HCT116 (cell line): ENCODE results near the gene REEP3. TPM values are rescaled to one million over a fixed set of nuclear protein-coding genes. Genes with fewer than 3 reads are reported as not detected.

ENCODE experiments used
- ATAC-seq: fragments of 200-7000 bp; cut with Tn5 transposase; 2 replicates; pipeline ENCODE4 v1.9.1; 2020; ENCODE audit warnings: mild to moderate bottlenecking, moderate library complexity
- BruUV-seq: library from RNA; stranded (reverse); fragments of 400-500 nt; replicated peaks from 2 replicates; lab custom pipeline; 2021; lab: Mats Ljungman, UMichigan
- CTCF ChIA-PET: fragments of 300-600 bp; sonication (Branson Sonifier 250); formaldehyde crosslinking; loops from one replicate; lab custom pipeline; 2021; ENCODE audit warnings: antibody characterized with exemption; lab: Charles Lee
- POLR2A ChIA-PET: fragments of 300-600, 350-600 bp; sonication (Branson Sonifier 250); formaldehyde crosslinking; loops from one replicate; lab custom pipeline; 2021; ENCODE audit warnings: antibody characterized with exemption; lab: Charles Lee
- RAD21 ChIA-PET, 2 experiments: fragments of 300-600 bp; sonication (Branson Sonifier 250); formaldehyde crosslinking; loops; one replicate each; lab custom pipeline; 2023; ENCODE audit warnings: low total read pairs in 2 of 2; ENCODE audit not compliant: uncharacterized antibody in 2 of 2, unreplicated experiment in 2 of 2, low non-redundant PET in 1 of 2; lab: Charles Lee
- DNase-seq: peaks from one replicate; pipeline ENCODE4 v3.0.0-alpha.2; 2010; ENCODE audit warnings: low read depth, low spot score
- H2AFZ ChIP-seq: fragments of 200-600 bp; shearing (Covaris generic), sonication (generic); 2 replicates; pipeline ENCODE4 v1.6.1; 2017; ENCODE audit warnings: low read depth, mixed run types, mixed read lengths, antibody characterized with exemption, low read length; ENCODE audit not compliant: poor library complexity, severe bottlenecking
- H3K27ac ChIP-seq: 2 replicates; pipeline ENCODE4 v1.5.1; 2012; ENCODE audit warnings: low read depth, low read length
- H3K27me3 ChIP-seq: fragments of 200-600 bp; sonication (generic); 2 replicates; pipeline ENCODE4 v1.6.1; 2016; ENCODE audit warnings: mixed run types, low read length, mixed read lengths; ENCODE audit not compliant: insufficient read depth
- H3K36me3 ChIP-seq, 2 experiments: fragments of 200-500 bp in 1 of 2; fragments of 200-600 bp in 1 of 2; sonication (Bioruptor generic) in 1 of 2; sonication (generic) in 1 of 2; 2 replicates each; pipeline versions ENCODE4 v1.5.1 to v1.6.1; 2014 to 2016; ENCODE audit warnings: low read length in 2 of 2, inconsistent platforms in 1 of 2, mixed read lengths in 1 of 2, mixed run types in 1 of 2; ENCODE audit not compliant: insufficient read depth in 2 of 2, control insufficient read depth in 1 of 2
- H3K4me1 ChIP-seq, 2 experiments: fragments of 200-600 bp in 1 of 2; sonication (generic) in 1 of 2; 2 replicates each; pipeline versions ENCODE4 v1.5.1 to v1.6.1; 2012 to 2017; ENCODE audit warnings: low read length in 2 of 2, inconsistent platforms in 1 of 2, mild to moderate bottlenecking in 1 of 2, mixed read lengths in 1 of 2, mixed run types in 1 of 2, moderate library complexity in 1 of 2; ENCODE audit not compliant: insufficient read depth in 2 of 2, control insufficient read depth in 1 of 2
- H3K4me2 ChIP-seq: fragments of 200-600 bp; sonication (generic); 2 replicates; pipeline ENCODE4 v1.6.1; 2017; ENCODE audit warnings: mixed run types, low read length, mixed read lengths
- H3K4me3 ChIP-seq, 2 experiments: fragments of 200-600 bp in 1 of 2; sonication (generic) in 1 of 2; replicated peaks in 1 of 2; 2 replicates each; pipeline ENCODE4 v1.5.1; 2011 to 2016; ENCODE audit warnings: low read length in 2 of 2, control low read depth in 1 of 2, low read depth in 1 of 2, mild to moderate bottlenecking in 1 of 2, mixed read lengths in 1 of 2, mixed run types in 1 of 2
- H3K79me2 ChIP-seq: fragments of 200-600 bp; sonication (generic); 2 replicates; pipeline ENCODE4 v1.6.1; 2017; ENCODE audit warnings: mild to moderate bottlenecking, mixed run types, low read length, moderate library complexity, mixed read lengths; ENCODE audit not compliant: insufficient read depth
- H3K9ac ChIP-seq: fragments of 200-600 bp; sonication (generic); 2 replicates; pipeline ENCODE4 v1.6.1; 2016; ENCODE audit warnings: low read length, mixed read lengths
- H3K9me2 ChIP-seq: fragments of 200-600 bp; sonication (generic), shearing (Covaris generic); 2 replicates; pipeline ENCODE4 v1.6.1; 2017; ENCODE audit warnings: mixed run types, mild to moderate bottlenecking, moderate library complexity; ENCODE audit not compliant: insufficient read depth
- H3K9me3 ChIP-seq, 2 experiments: fragments of 200-500 bp in 1 of 2; fragments of 200-600 bp in 1 of 2; sonication (Bioruptor generic) in 1 of 2; sonication (generic) in 1 of 2; 2 replicates each; pipeline ENCODE4 v1.6.1; 2014 to 2017; ENCODE audit warnings: low read length in 2 of 2, mixed read lengths in 2 of 2, inconsistent platforms in 1 of 2, low read depth in 1 of 2, mild to moderate bottlenecking in 1 of 2, mixed run types in 1 of 2, moderate library complexity in 1 of 2; ENCODE audit not compliant: control insufficient read depth in 1 of 2, insufficient read depth in 1 of 2
- H4K20me1 ChIP-seq: fragments of 200-600 bp; sonication (generic), shearing (Covaris generic); 2 replicates; pipeline ENCODE4 v1.6.1; 2017; ENCODE audit warnings: mixed run types, mild to moderate bottlenecking, moderate library complexity; ENCODE audit not compliant: insufficient read depth
- CBX3 ChIP-seq: IDR thresholded peaks from 2 replicates; pipeline ENCODE4 v1.6.1; 2012; ENCODE audit warnings: low read depth
- CEBPB ChIP-seq: IDR thresholded peaks from 2 replicates; pipeline ENCODE4 v1.6.1; 2012; ENCODE audit warnings: low read depth
- EGR1 ChIP-seq: IDR thresholded peaks from 2 replicates; pipeline ENCODE4 v1.6.1; 2012; ENCODE audit warnings: low read depth
- FOSL1 ChIP-seq: IDR thresholded peaks from 2 replicates; pipeline ENCODE4 v1.6.1; 2012; ENCODE audit warnings: low read depth
- JUND ChIP-seq: IDR thresholded peaks from 2 replicates; pipeline ENCODE4 v1.6.1; 2012
- POLR2AphosphoS5 ChIP-seq: IDR thresholded peaks from 2 replicates; pipeline ENCODE4 v1.6.1; 2011; ENCODE audit warnings: mild to moderate bottlenecking, low read depth, low read length, moderate library complexity
- RAD21 ChIP-seq: IDR thresholded peaks from 2 replicates; pipeline ENCODE4 v1.6.1; 2012; ENCODE audit warnings: low read depth, mild to moderate bottlenecking
- SIN3A ChIP-seq: IDR thresholded peaks from 2 replicates; pipeline ENCODE4 v1.6.1; 2012; ENCODE audit warnings: low read depth
- SP1 ChIP-seq: IDR thresholded peaks from 2 replicates; pipeline ENCODE4 v1.6.1; 2012; ENCODE audit warnings: low read depth
- SRF ChIP-seq: IDR thresholded peaks from 2 replicates; pipeline ENCODE4 v1.6.1; 2012; ENCODE audit warnings: low read depth
- TCF7L2 ChIP-seq: IDR thresholded peaks from 2 replicates; pipeline ENCODE4 v1.7.0; 2011; ENCODE audit warnings: borderline replicate concordance, inconsistent platforms; ENCODE audit not compliant: insufficient read depth, insufficient read length; ENCODE audit errors: extremely low read depth
- YY1 ChIP-seq: IDR thresholded peaks from 2 replicates; pipeline ENCODE4 v1.6.1; 2011; ENCODE audit warnings: low read length, low read depth, moderate library complexity, mild to moderate bottlenecking; ENCODE audit not compliant: insufficient replicate concordance; ENCODE audit errors: extremely low read depth
- ZFX ChIP-seq: fragments of 450-650 bp; IDR thresholded peaks from 2 replicates; pipeline ENCODE4 v1.6.1; 2017
- intact Hi-C: fragments of 100-400 bp; cut with micrococcal nuclease; formaldehyde crosslinking; loops from 2 replicates; pipeline ENCODE4 v1.10.0; 2022
- total RNA-seq: library from RNA; stranded (reverse); gene quantifications from one replicate; pipeline ENCODE4 v1.2.1, GENCODE V29; 2021; ENCODE audit not compliant: unreplicated experiment
- TF ChIP-seq, protein P1 (sequence below): IDR thresholded peaks from 2 replicates; pipeline ENCODE4 v1.6.1; 2011; ENCODE audit warnings: mild to moderate bottlenecking, low read length, moderate library complexity; ENCODE audit not compliant: insufficient replicate concordance; ENCODE audit errors: extremely low read depth
- TF ChIP-seq, protein P2 (sequence below), 3 experiments: fragments of 200-600 bp in 1 of 3; sonication (generic) in 1 of 3; IDR thresholded peaks in 2 of 3; conservative IDR thresholded peaks in 1 of 3; 2 replicates each; pipeline ENCODE4 v1.5.1; 2012 to 2017; ENCODE audit warnings: low read depth in 2 of 3, low read length in 2 of 3, antibody characterized with exemption in 1 of 3, borderline replicate concordance in 1 of 3, control low read depth in 1 of 3, mild to moderate bottlenecking in 1 of 3, mixed read lengths in 1 of 3, mixed run types in 1 of 3, moderate library complexity in 1 of 3; ENCODE audit not compliant: insufficient read depth in 1 of 3
- TF ChIP-seq, protein P3 (sequence below): IDR thresholded peaks from 2 replicates; pipeline ENCODE4 v1.6.1; 2012

Gene REEP3
- total RNA-seq, 1 experiment from 2014 or later, result 41.3 TPM

DNA sequence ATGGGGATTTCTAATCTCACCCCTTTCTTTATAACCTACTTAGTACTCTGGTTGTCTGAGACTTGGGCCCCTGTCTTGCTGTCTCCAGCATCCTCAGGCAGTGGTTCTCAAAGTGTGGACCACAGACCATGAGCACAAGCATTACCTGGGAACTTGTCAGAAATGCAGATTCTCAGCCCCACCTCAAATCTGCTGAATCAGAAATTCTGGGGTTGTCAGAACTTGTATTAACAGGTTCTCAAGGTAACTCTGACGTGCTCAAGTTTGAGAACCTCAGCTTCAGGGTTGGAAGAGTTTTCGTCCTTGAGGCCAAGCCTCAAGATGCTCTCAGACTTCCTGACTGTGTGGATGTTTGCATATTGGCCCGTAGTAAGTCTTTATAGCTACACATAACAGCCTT is 97.4 kb downstream of the REEP3 start:
- H4K20me1 ChIP-seq, result no peaks in the 10 kb centered on the region
- ChIA-PET POLR2A (no interaction called here), CTCF (no interaction called here), RAD21 (no interaction called here)
- H3K27me3 ChIP-seq, result no peaks in the 10 kb centered on the region
- intact Hi-C loops, result no loop called here
- TF ChIP-seq POLR2AphosphoS5 (no peak), CBX3 (no peak), SRF (no peak), ZFX (no peak), JUND (no peak), SP1 (no peak), YY1 (no peak), RAD21 (no peak), EGR1 (no peak), SIN3A (no peak), CEBPB (no peak), TCF7L2 (no peak), FOSL1 (no peak)
- TF ChIP-seq, protein P1, sequence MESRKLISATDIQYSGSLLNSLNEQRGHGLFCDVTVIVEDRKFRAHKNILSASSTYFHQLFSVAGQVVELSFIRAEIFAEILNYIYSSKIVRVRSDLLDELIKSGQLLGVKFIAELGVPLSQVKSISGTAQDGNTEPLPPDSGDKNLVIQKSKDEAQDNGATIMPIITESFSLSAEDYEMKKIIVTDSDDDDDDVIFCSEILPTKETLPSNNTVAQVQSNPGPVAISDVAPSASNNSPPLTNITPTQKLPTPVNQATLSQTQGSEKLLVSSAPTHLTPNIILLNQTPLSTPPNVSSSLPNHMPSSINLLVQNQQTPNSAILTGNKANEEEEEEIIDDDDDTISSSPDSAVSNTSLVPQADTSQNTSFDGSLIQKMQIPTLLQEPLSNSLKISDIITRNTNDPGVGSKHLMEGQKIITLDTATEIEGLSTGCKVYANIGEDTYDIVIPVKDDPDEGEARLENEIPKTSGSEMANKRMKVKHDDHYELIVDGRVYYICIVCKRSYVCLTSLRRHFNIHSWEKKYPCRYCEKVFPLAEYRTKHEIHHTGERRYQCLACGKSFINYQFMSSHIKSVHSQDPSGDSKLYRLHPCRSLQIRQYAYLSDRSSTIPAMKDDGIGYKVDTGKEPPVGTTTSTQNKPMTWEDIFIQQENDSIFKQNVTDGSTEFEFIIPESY, result no peak
- TF ChIP-seq, protein P2, sequence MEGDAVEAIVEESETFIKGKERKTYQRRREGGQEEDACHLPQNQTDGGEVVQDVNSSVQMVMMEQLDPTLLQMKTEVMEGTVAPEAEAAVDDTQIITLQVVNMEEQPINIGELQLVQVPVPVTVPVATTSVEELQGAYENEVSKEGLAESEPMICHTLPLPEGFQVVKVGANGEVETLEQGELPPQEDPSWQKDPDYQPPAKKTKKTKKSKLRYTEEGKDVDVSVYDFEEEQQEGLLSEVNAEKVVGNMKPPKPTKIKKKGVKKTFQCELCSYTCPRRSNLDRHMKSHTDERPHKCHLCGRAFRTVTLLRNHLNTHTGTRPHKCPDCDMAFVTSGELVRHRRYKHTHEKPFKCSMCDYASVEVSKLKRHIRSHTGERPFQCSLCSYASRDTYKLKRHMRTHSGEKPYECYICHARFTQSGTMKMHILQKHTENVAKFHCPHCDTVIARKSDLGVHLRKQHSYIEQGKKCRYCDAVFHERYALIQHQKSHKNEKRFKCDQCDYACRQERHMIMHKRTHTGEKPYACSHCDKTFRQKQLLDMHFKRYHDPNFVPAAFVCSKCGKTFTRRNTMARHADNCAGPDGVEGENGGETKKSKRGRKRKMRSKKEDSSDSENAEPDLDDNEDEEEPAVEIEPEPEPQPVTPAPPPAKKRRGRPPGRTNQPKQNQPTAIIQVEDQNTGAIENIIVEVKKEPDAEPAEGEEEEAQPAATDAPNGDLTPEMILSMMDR (IDR thresholded peaks at IDR 0.05 in 2 of 3, conservative IDR thresholded peaks at IDR 0.05 in 1 of 3; ENCODE audit: borderline replicate concordance in 1 of 3, insufficient read depth in 1 of 3, low read depth in 2 of 3, low read length in 2 of 3), result no peak
- TF ChIP-seq, protein P3, sequence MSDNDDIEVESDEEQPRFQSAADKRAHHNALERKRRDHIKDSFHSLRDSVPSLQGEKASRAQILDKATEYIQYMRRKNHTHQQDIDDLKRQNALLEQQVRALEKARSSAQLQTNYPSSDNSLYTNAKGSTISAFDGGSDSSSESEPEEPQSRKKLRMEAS, result no peak
- no peak overlapping the region for H3K4me2 ChIP-seq
- no TSS peak for BruUV-seq
- H3K79me2 ChIP-seq, result no peaks in the 10 kb centered on the region
- ATAC-seq (no peak), DNase-seq (no peak)
- H3K9me2 ChIP-seq, result no peaks in the 10 kb centered on the region
- H3K9me3 ChIP-seq, result no peaks in the 10 kb centered on the region
- H2AFZ ChIP-seq, result no peak overlapping the region
- H3K9ac ChIP-seq, result no peak overlapping the region
- no peaks in the 10 kb centered on the region for H3K4me1 ChIP-seq
- H3K4me3 ChIP-seq, result no peak overlapping the region
- no peak overlapping the region for H3K27ac ChIP-seq
- peaks cover 0 to 7% of the 10 kb centered on the region in 2 experiments; a peak in 2 of 4 replicates for H3K36me3 ChIP-seq
